ENCODE measurements around the gene ZFAND3. TPM values are rescaled to one million over a fixed set of nuclear protein-coding genes. Genes with fewer than 3 reads are reported as not detected.

Gene ZFAND3
- total RNA-seq, 1 donor from 2014 or later: 81.8 TPM

DNA sequence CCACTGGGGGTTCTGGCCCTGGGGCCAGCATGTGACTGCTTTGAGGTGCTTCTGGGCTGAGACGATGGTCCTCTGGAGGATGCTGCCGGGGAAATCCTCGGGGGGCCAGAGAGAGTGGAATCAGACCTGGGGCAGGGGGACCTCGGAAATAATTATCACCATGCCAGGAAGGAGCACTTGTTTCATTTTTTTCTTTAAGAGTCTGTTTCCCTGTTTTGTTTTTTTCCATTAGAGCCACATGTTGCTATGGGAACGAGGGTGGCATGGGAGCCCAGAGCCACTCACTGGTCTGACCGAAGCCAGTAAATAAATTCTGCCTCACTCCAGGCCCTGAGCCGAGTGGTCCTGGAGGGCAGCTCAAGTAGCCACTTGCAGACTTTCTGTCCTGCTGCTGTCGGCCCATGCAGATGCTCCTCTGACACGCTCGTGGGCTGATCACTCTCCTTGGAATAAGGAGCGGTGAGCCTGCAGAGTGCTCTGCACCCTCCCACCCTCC is 365.1 kb downstream of the ZFAND3 start:
- Histone ChIP-seq H3K36me3 (no peaks in the 10 kb centered on the region), H3K4me3 (no peak overlapping the region), H3K4me1 (no peaks in the 10 kb centered on the region), H3K9me3 (replicated peaks) (no peaks in the 10 kb centered on the region), H3K27me3 (ENCODE audit: low read depth) (no peaks in the 10 kb centered on the region), H3K27ac (replicated peaks) (no peak overlapping the region)
- intact Hi-C loops (cut with micrococcal nuclease): no loop called here
- TF ChIP-seq, protein P1, sequence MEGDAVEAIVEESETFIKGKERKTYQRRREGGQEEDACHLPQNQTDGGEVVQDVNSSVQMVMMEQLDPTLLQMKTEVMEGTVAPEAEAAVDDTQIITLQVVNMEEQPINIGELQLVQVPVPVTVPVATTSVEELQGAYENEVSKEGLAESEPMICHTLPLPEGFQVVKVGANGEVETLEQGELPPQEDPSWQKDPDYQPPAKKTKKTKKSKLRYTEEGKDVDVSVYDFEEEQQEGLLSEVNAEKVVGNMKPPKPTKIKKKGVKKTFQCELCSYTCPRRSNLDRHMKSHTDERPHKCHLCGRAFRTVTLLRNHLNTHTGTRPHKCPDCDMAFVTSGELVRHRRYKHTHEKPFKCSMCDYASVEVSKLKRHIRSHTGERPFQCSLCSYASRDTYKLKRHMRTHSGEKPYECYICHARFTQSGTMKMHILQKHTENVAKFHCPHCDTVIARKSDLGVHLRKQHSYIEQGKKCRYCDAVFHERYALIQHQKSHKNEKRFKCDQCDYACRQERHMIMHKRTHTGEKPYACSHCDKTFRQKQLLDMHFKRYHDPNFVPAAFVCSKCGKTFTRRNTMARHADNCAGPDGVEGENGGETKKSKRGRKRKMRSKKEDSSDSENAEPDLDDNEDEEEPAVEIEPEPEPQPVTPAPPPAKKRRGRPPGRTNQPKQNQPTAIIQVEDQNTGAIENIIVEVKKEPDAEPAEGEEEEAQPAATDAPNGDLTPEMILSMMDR (IDR thresholded peaks at IDR 0.05; ENCODE audit: borderline replicate concordance): no peak
- DNase-seq: no peak

DNA sequence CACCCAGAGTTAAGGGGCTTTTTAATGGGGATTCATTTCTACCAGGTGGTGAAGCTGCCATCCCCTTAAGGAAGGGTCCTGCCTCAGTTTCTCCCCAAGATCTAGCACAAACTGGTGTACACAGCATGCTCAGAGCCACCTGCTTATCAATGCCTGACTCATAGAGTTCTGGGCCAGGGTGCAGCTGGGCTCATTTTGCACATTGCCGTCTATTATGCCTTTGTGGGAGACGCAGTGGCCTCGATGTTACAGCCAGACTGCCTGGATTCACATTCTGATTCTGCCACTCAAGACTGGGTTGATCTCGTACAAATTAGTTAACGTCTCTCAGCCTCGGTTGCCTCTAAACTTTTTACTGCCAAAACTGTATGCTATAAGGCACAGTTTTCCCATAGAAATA is 365.7 kb downstream of the ZFAND3 start:
- no peak for DNase-seq
- no peak overlapping the region for H3K27ac ChIP-seq (replicated peaks)
- H3K36me3 ChIP-seq: no peaks in the 10 kb centered on the region
- H3K27me3 ChIP-seq (ENCODE audit: low read depth): no peaks in the 10 kb centered on the region
- H3K9me3 ChIP-seq (replicated peaks): no peaks in the 10 kb centered on the region
- no peak overlapping the region for H3K4me3 ChIP-seq
- TF ChIP-seq, protein P1 (IDR thresholded peaks at IDR 0.05; ENCODE audit: borderline replicate concordance): no peak
- intact Hi-C loops (cut with micrococcal nuclease): no loop called here
- no peaks in the 10 kb centered on the region for H3K4me1 ChIP-seq

DNA sequence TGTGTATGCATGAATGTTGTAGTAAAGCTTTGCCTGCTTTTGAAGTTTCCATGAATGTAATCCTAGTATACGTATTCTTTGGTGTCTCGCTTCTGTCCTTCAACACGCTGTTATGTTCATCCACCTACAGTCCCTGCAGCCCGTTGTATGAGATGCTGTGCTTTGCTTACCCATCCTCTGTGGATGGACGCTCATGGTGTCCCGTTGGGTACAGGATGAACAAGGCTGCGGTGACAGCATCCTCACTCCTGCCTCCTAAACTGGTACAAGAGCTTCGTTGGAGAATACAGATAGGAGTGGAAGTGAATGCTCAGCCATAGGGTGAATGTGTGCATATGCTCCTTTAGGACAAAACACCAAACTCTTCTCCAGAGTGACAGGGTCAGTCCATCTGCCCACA is 366.2 kb downstream of the ZFAND3 start:
- TF ChIP-seq, protein P1 (IDR thresholded peaks at IDR 0.05; ENCODE audit: borderline replicate concordance): no peak
- Histone ChIP-seq H3K9me3 (replicated peaks) (no peaks in the 10 kb centered on the region), H3K27ac (replicated peaks) (no peak overlapping the region), H3K36me3 (no peaks in the 10 kb centered on the region), H3K27me3 (ENCODE audit: low read depth) (no peaks in the 10 kb centered on the region), H3K4me3 (no peak overlapping the region), H3K4me1 (no peaks in the 10 kb centered on the region)
- DNase-seq: no peak
- intact Hi-C loops (cut with micrococcal nuclease): no loop called here

DNA sequence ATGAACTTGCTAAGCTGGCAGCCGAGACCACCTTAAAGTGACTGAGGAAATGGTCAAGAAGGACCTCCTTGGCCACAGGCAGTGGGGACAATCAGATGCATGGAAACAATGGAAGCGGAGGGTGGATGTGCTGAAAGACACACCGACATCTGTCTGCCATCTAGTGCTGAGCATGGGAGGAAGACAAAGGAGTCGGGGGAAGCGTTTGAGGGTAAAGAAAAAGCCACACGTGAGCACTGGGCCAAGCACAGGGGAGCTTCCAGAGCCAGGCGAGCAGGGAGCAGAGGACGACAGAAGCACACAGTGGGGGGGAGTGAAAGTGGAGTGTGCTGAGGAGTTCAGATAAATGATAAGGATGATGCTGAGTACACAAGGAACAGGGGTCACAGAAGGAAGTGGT is 367.8 kb downstream of the ZFAND3 start:
- DNase-seq: no peak
- Histone ChIP-seq H3K9me3 (replicated peaks) (no peaks in the 10 kb centered on the region), H3K27me3 (ENCODE audit: low read depth) (no peaks in the 10 kb centered on the region), H3K36me3 (no peaks in the 10 kb centered on the region), H3K4me3 (no peak overlapping the region), H3K4me1 (no peaks in the 10 kb centered on the region), H3K27ac (replicated peaks) (no peak overlapping the region)
- intact Hi-C loops (cut with micrococcal nuclease): no loop called here
- TF ChIP-seq, protein P1 (IDR thresholded peaks at IDR 0.05; ENCODE audit: borderline replicate concordance): no peak

DNA sequence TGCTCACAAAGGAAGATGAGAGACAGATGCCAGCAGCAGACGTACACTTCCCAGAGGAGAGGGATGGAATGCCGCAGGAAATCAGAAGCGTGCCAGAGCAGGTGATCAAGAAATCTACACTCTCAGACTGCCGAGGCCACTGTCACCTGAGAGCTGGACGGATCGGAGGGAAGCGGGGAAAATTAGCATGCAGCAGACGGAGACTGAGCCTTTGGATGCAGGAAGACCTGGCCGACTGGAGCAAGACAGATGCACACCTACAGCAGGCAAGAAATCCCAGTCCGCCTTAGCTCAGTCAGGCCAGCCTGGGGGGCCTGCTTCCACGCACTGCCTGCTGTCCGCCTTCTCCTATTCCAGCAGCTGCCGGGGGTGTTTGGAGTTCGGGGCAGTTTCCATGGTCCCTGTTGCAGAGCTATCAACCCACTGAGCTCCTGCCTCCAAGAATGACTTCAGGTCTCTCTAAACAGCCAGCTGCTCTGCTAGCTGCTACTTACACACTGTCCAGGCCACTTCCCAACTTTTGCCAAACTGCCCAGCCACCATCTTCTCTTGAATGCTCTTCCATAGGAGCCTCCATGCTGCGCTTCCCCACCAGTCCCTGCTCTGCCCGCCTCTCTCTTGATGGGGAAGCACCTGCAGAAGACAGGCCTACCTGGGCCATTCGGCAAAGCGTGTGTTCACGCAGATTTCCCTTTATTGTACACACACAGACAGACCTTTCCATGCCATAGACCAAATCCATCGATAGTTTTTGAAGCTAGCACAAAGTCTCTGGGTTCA is 368.5 kb downstream of the ZFAND3 start:
- Histone ChIP-seq H3K27ac (replicated peaks) (no peak overlapping the region), H3K4me3 (no peak overlapping the region), H3K9me3 (replicated peaks) (no peaks in the 10 kb centered on the region), H3K4me1 (no peaks in the 10 kb centered on the region), H3K36me3 (no peaks in the 10 kb centered on the region), H3K27me3 (ENCODE audit: low read depth) (no peaks in the 10 kb centered on the region)
- TF ChIP-seq, protein P1 (IDR thresholded peaks at IDR 0.05; ENCODE audit: borderline replicate concordance): no peak
- intact Hi-C loops (cut with micrococcal nuclease): no loop called here
- DNase-seq: no peak
